Mononuclear cell (primary cell): Measurements from ENCODE around the gene SNRK. TPM values are rescaled to one million over a fixed set of nuclear protein-coding genes. Genes with fewer than 3 reads are reported as not detected.

Experiments used
- H3K27me3 ChIP-seq: 2 replicates; pipeline ENCODE4 v1.6.0; 2011; ENCODE audit warnings: low read length, control low read depth; ENCODE audit not compliant: insufficient read depth
- H3K4me1 ChIP-seq: 2 replicates; pipeline ENCODE4 v1.5.1; 2011; ENCODE audit warnings: mild to moderate bottlenecking, low read length, control low read depth; ENCODE audit not compliant: insufficient read depth
- H3K4me3 ChIP-seq: 2 replicates; pipeline ENCODE4 v1.5.1; 2011; ENCODE audit warnings: mild to moderate bottlenecking, low read length, moderate library complexity
- H3K9me3 ChIP-seq: 2 replicates; pipeline ENCODE4 v1.5.1; 2011; ENCODE audit warnings: low read depth, mild to moderate bottlenecking, control low read depth, low read length
- total RNA-seq: library from RNA; depleted of rRNA; stranded (reverse); fragments of >200 nt; gene quantifications from one replicate; pipeline ENCODE4 v1.2.3, GENCODE V29; 2012

SNRK gene
- total RNA-seq, 1 donor = 238 TPM

DNA sequence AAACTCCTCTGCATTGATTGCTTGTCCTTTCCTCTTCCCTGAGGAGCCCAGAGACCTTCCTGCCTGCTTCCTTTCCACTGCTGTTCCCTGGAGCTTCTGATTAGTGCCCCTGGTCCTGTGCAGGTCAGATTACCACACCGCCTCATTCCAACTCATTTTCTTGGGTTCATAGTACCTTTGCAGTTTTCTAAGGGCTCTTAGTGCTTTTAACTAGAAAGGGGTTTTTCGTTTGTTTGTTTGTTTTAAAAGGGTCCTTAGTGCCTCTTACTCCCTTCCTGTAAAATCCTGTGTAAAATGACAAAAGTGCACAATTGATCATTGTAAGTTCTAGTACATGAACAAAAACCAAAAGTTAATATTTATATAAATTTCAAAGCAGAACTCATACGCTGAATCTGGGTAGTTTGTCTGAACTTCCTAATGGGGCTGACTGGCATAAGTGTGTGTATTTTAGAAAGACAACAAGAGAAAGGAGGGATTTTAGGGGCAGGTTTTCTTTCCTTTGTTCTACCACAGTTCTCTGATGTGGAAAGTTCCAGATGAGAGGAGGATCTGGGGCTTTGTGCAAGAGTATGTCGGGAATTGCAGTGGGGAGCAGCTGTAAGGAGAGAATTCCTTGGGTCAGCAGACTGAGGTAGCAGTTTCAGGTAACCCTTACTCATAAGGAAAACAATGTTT is 30.6 kb downstream of the SNRK start:
- no peaks in the 10 kb centered on the region for H3K9me3 ChIP-seq
- no peaks in the 10 kb centered on the region for H3K27me3 ChIP-seq
- H3K4me1 ChIP-seq = peaks cover 28% of the 10 kb centered on the region
- no peak overlapping the region for H3K4me3 ChIP-seq

DNA sequence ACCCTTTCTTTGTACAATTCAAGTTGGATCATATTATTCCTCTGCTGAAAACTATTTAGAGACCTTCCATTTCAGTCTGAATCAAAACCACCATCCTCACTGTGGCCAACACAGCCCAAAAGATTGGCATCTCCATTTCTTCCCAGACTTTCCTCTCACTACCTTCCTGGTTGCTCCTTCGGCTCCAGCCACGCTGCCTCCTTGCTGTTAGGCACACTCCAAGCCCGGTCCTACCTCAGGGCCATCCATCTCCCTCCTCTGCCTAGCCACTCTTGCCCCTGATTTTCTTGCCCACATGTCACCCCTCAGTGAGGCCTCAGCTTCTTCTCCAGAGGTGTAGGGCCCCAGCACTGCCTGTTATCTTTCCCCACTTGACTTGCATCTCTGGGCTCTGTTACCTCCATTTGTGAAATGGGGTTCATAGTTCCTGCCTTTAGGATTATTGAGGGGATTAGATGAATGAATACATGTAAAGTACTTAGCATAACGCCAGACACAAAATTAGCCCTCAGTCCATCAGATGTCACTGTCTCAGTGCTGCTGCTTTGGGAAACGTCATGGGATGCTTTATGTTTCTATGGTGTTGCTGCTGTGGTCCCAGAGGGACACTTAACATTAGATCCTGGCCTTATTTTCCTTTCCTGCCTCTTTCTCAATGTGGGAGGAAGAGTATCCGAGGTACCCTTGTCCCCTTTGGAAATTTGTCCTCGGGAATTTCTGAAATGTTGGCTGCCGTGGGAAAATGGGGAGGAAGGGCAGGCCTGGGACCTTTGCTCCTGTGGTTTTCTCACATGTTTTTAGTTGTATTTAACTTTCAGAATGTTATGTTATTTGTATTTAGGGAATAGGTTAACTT is 31.3 kb downstream of the SNRK start:
- Histone ChIP-seq H3K4me1 (peaks cover 28% of the 10 kb centered on the region), H3K27me3 (no peaks in the 10 kb centered on the region), H3K9me3 (no peaks in the 10 kb centered on the region), H3K4me3 (no peak overlapping the region)

DNA sequence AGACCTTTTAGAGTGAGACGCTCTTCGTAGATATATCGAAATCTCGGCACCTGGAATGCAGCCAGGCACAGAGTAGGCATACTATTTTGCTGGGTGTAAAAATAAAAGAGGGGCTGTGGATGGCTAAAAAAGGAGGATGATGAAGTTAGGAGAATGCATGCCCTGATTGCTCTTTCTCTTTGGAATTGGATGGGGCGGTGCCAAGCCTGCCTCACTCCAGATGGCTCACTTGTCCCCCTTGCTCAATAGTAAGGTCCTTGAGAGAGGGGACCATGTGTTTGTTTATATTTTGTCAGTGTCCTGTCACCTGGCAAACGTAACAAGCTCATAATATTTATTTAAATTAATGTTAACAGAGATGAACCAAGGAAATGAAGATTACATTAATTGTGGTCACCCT is 33.0 kb downstream of the SNRK start:
- Histone ChIP-seq H3K27me3 (no peaks in the 10 kb centered on the region), H3K9me3 (no peaks in the 10 kb centered on the region), H3K4me3 (no peak overlapping the region), H3K4me1 (peaks cover 35% of the 10 kb centered on the region)

DNA sequence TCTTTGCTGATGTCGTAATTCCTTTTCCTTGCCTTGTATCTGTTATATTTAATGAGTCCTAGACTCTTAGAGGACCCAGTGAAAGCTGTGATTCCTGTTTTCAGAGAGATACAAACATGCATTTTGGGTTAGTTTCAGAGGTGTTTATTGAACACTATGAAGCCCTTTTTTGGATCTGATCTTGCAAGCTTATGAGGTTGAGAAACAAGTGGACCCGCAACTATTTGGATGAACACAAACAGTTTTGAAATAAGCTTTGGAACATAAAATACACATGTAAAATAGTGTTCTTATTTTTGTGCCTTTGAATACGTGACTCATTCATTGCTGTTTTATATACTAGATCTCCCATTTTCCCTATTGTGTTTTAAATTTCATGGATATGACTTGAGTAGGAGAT is 33.5 kb downstream of the SNRK start:
- H3K27me3 ChIP-seq = no peaks in the 10 kb centered on the region
- no peak overlapping the region for H3K4me3 ChIP-seq

DNA sequence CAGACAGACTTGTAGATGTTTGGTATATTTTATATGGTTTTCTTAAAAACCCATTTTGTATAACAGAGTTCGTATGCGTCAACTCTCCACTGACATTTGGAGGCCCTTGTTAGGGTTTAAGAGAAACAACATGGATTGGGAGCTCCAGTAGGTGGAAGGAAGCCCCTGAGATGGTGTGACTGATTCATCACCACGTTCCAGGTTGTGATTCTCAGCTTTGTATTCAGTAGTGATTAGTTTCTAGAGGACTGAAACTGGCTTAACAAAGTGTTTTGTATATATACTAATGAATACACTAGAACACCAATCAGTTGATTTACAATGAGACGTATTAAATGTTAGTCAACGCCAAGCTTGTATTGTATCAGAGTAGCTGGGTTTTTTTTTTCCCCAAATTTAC is 33.9 kb downstream of the SNRK start:
- no peaks in the 10 kb centered on the region for H3K9me3 ChIP-seq
- peaks cover 38% of the 10 kb centered on the region for H3K4me1 ChIP-seq
- no peaks in the 10 kb centered on the region for H3K27me3 ChIP-seq
- H3K4me3 ChIP-seq = no peak overlapping the region

More for the DNA sequence above, 33.5 kb downstream of the SNRK start:
- H3K9me3 ChIP-seq = no peaks in the 10 kb centered on the region
- peaks cover 36% of the 10 kb centered on the region for H3K4me1 ChIP-seq

DNA sequence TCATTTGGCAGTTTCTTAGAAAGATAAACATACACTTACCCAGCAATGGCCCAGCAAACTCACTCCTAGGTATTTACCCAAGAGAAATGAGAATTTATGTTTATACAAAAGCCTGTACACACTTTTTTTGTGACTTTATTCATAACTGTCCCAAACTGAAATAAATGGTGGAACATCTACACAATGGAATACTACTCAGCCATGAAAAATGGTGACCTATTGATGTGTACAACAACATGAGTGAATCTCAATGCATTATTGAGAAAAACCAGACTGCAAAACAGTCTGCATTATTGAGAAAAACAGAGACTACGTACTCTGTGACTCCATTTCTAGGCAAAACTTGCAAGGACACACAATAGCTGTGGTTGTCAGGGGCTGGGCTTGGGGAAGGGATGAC is 37.2 kb downstream of the SNRK start:
- H3K4me3 ChIP-seq = no peak overlapping the region
- H3K9me3 ChIP-seq = no peaks in the 10 kb centered on the region
- peaks cover 54% of the 10 kb centered on the region for H3K4me1 ChIP-seq
- H3K27me3 ChIP-seq = no peaks in the 10 kb centered on the region

DNA sequence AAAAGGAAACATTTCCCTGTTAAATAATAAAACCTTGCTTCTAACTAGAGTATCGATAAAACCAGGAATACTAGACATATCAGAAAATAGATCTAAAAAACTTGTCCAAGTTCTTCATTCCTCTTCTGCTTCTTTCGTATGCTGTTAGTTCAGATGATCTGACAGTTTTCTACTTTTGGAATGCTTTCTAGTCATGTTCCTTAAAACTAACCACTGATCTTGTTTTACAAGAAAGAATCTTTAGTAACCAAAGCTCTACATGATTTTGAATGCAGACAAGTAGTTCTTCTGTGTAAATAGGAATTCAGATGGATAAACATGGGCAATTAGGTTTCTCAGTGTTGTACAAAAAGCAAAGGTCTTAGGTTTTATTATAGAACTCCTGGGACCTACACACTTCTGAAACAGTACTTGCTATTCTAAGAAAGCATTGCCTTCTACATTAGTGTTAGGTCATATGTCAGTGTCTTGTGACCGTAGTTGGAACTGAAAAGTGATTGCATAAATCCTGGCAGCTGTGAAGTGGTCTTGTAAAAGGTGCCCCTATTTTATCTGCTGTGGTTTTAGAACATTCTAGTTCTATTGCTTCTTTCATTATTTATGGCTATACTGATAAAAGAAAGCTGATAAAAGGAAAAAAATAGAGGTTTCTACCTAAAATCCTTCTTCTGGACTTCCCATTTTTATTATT is 40.7 kb downstream of the SNRK start:
- H3K27me3 ChIP-seq = no peaks in the 10 kb centered on the region
- H3K4me3 ChIP-seq = no peak overlapping the region
- peaks cover 57% of the 10 kb centered on the region for H3K4me1 ChIP-seq
- H3K9me3 ChIP-seq = no peaks in the 10 kb centered on the region

DNA sequence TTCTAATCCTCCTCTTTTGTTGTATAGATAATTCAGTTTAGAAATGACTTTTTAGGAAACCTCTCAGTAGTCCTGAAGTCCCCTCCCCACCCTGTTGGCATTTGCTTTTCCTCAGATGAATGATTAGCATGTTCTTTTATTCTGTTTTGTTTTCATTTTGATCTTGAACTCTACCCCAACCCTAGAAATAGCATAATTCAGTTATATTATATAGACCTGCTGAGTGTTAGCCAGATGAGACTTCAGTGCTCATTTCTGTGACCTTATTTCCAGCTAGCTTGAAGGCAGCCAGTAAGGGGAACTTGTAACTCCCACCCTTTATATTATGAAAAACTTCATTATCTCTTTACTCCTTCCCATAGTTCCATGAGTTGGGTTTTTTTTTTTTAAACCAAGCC is 41.2 kb downstream of the SNRK start:
- Histone ChIP-seq H3K4me3 (no peak overlapping the region), H3K27me3 (no peaks in the 10 kb centered on the region), H3K9me3 (no peaks in the 10 kb centered on the region), H3K4me1 (peaks cover 57% of the 10 kb centered on the region)

DNA sequence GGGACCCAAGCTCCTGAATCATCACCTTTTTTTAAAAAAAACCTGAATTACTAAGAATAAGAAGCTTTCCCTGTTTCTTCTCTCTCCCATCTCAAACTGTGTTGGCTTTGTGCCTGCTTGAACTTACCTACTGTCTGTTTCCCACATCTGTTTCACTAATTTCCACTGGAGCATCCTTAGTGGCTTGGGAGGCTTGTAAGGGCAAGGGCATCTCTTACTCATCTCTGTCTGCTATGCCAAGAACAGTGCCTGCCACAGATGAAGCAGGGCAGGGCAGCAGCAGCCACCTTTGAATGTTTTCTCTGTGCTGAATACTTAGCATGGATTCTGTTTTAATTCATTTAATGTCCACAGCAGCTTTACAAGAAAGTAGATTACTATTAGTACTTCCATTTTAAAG is 42.3 kb downstream of the SNRK start:
- no peaks in the 10 kb centered on the region for H3K27me3 ChIP-seq
- H3K9me3 ChIP-seq = no peaks in the 10 kb centered on the region
- no peak overlapping the region for H3K4me3 ChIP-seq
- peaks cover 56% of the 10 kb centered on the region for H3K4me1 ChIP-seq

DNA sequence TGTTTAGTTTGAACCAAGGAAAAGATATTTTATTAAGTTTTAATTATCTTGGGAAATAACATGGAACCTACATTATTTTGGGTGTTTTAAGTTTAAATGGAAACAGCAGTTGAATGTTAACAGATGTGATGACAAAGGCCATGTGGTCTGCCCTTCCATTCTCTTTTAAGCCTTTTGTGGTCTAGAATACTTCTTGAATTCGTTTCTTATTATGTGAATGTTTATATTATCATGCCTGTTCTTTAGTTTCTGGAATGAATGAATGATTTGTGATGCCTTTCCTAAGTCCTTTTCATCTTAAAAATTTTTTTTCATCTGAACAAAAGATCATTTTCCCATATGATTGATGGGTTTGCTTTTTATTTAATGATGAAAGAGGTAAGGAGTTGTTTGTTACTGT is 44.6 kb downstream of the SNRK start:
- H3K4me1 ChIP-seq = peaks cover 40% of the 10 kb centered on the region
- no peak overlapping the region for H3K4me3 ChIP-seq
- H3K9me3 ChIP-seq = peaks cover 10% of the 10 kb centered on the region
- no peaks in the 10 kb centered on the region for H3K27me3 ChIP-seq

DNA sequence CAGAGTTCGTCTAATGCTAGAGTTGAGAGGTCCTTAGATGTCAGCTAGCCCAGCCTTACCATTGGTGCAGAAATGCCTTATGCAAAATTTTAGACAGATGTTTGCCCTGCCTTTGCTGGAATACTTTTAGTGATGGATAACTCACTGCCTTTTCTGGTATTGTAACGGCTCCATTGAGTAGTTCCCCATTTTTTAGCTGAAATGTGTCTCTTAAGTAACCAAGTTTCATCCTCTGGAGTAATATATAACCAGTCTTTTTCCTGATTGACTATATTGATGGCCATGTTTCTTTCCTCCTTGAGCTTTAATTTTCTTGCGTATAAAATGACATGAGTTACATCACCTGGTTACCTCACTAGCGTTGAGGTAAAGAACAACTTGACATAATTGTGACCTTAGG is 45.0 kb downstream of the SNRK start:
- peaks cover 36% of the 10 kb centered on the region for H3K4me1 ChIP-seq
- peaks cover 11% of the 10 kb centered on the region for H3K9me3 ChIP-seq
- H3K27me3 ChIP-seq = no peaks in the 10 kb centered on the region
- H3K4me3 ChIP-seq = no peak overlapping the region

DNA sequence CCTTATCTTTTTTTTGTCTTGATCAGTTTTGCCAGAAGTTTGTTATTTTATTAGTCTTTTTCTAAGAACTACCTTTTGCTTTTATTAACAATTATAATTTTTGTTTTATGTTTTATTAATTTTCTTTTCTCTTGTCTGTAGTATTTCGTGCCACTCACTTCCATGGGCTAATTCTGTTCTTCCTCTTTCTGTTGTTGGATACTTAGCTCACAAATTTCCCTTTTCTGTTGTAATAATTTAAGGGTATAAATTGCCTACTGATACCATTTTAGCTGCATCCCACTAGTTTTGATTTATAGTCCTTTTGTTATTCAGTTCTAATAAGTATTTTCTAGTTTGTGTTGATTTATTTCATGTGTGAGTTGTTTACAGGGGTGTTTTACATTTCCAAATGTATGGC is 48.6 kb downstream of the SNRK start:
- peaks cover 31% of the 10 kb centered on the region for H3K9me3 ChIP-seq
- H3K27me3 ChIP-seq = no peaks in the 10 kb centered on the region
- no peak overlapping the region for H3K4me3 ChIP-seq
- H3K4me1 ChIP-seq = peaks cover 12% of the 10 kb centered on the region

DNA sequence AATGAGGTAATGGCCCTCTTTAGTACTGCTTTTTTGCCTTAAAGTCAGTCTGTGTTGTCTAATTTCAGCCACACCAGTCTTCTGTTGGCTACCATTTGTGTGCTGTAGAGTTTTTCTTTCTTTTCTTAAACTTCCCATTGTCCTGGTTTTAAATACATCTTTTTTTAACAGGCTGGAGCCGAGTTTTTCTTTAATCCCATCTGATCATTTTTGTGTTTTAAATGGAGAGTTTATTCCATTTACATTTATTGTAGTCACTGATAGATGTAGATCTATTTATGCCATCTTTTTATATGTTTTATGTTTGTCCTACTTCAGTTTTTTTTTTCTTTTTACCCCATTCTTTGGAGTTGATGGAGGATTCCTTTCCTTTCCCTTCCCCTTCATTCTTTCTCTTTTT is 49.5 kb downstream of the SNRK start:
- peaks cover 31% of the 10 kb centered on the region for H3K9me3 ChIP-seq
- no peak overlapping the region for H3K4me3 ChIP-seq
- H3K27me3 ChIP-seq = no peaks in the 10 kb centered on the region
- H3K4me1 ChIP-seq = peaks cover 6% of the 10 kb centered on the region

DNA sequence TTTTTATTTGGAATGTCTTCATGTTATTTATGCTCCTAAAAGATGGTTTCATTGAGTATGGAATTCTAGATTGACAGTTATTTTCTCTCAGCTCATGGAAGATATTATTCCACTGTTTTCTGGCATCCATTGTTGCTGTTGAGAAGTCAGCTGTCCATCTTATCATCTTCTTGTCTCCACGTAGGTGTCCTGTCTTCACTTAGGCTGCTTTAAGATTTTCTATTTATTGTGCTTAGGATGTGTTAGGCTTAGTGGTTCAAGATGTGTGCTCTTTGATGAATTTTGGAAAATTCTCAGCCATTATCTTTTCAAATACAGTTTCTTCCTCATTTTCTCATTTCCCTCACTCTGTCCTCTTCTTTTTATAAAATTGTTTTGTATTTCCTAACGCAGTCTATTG is 52.0 kb downstream of the SNRK start:
- H3K4me1 ChIP-seq = peaks cover 4% of the 10 kb centered on the region
- peaks cover 31% of the 10 kb centered on the region for H3K9me3 ChIP-seq
- no peaks in the 10 kb centered on the region for H3K27me3 ChIP-seq
- no peak overlapping the region for H3K4me3 ChIP-seq

DNA sequence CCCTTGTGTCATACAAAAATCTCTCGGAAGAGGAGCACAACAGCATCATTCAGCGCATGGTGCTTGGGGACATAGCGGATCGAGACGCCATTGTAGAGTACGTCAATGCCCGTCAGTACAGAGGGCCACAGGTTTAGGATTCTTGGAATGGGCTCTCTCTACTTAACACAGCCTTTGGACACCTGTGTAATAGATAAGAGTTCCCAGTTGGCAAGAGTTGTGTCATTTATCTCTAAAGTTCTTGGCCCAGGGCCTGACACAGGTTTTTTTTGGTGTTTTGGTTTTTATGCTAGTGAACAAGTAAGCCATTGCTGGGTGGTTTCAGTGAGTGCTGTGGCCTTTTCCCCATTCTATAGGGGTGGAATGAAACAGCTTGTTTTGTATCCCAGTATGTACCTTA is 54.1 kb downstream of the SNRK start:
- Histone ChIP-seq H3K4me1 (peaks cover 12% of the 10 kb centered on the region), H3K27me3 (no peaks in the 10 kb centered on the region), H3K9me3 (peaks cover 28% of the 10 kb centered on the region), H3K4me3 (no peak overlapping the region)
